WERI-Rb-1 (cell line): Measurements from ENCODE around the gene RB1.

Experiments
- DNase-seq: peaks from one replicate; pipeline ENCODE4 v3.0.0-alpha.2; 2020
- H3K27ac ChIP-seq: fragments of 250-450 bp; sonication (Bioruptor Pico); 2 replicates; pipeline ENCODE4 v1.5.1; 2020; ENCODE audit warnings: mild to moderate bottlenecking, moderate library complexity
- H3K27me3 ChIP-seq: fragments of 250-450 bp; sonication (Bioruptor Pico); 2 replicates; pipeline ENCODE4 v1.5.1; 2021; ENCODE audit warnings: mild to moderate bottlenecking, low read depth, moderate library complexity; ENCODE audit not compliant: insufficient read depth, severe bottlenecking
- H3K36me3 ChIP-seq: fragments of 250-450 bp; sonication (Bioruptor Pico); 2 replicates; pipeline ENCODE4 v1.5.1; 2020; ENCODE audit warnings: mild to moderate bottlenecking, moderate library complexity
- H3K4me3 ChIP-seq: 2 replicates; pipeline ENCODE4 v1.5.1; 2011; ENCODE audit warnings: low read depth, mild to moderate bottlenecking, control low read depth, low read length
- H3K9me3 ChIP-seq: fragments of 250-450 bp; sonication (Bioruptor Pico); 2 replicates; pipeline ENCODE4 v1.5.1; 2021; ENCODE audit warnings: mild to moderate bottlenecking, moderate library complexity; ENCODE audit not compliant: severe bottlenecking
- CTCF ChIP-seq: IDR thresholded peaks from 2 replicates; pipeline ENCODE4 v1.5.1; 2011; ENCODE audit warnings: low read depth, mild to moderate bottlenecking, control low read depth, inconsistent platforms, low read length

Gene RB1

GRCh38 chr13:48403151-48403631 lies 99.6 kb downstream of the RB1 start:
- Histone ChIP-seq H3K27ac (no peak overlapping the region), H3K36me3 (no peaks in the 10 kb centered on the region), H3K9me3 (no peaks in the 10 kb centered on the region), H3K27me3 (no peaks in the 10 kb centered on the region), H3K4me3 (no peak overlapping the region)
- TF ChIP-seq CTCF = no peak
- DNase-seq = no peak

- no peaks in the 10 kb centered on the region for H3K36me3 ChIP-seq
- H3K9me3 ChIP-seq = no peaks in the 10 kb centered on the region
- no peak overlapping the region for H3K4me3 ChIP-seq
- no peaks in the 10 kb centered on the region for H3K27me3 ChIP-seq
- no peak for TF ChIP-seq CTCF
- no peak overlapping the region for H3K27ac ChIP-seq
- no peak for DNase-seq
These were observed 100.4 kb downstream of the RB1 start for GRCh38 chr13:48403913-48404312.

DNA sequence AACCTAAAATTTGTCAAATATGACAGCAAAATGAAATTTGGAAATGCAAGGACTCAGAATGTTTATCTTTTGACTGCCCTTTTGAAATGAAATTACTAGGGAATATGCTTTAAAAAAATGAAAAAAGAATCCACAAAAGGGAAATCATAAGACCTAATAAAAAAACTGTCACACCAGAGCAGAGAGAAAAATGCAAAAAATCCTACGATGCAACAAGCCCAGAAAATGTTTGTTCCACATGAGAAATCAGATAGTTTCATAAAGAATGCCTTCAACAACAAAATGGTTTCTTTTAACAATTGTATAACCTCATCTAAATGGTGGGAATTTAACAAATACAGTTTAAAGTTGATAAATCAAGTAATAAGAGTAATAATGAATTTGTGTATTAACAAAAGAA lies 101.4 kb downstream of the RB1 start:
- no peak overlapping the region for H3K27ac ChIP-seq
- H3K36me3 ChIP-seq = no peaks in the 10 kb centered on the region

DNA sequence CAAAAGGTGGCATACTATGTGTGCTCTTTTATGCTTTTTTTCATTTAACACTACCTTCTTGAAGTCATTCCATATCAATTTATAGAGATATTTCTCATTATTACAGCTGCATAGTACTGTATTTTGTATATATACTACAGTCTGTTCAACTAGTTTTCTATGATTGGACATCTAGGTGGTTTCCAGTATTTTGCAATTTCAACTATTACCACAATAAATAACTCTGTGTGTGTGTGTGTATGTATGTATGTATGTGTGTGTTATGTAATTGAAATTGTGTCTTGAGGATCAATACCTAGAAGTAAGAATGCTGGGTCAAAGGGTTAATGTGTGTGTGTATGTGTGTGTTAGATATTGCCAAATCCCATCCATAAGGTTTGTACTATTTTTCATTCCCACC lies 102.3 kb downstream of the RB1 start:
- H3K4me3 ChIP-seq = no peak overlapping the region
- H3K9me3 ChIP-seq = no peaks in the 10 kb centered on the region
- no peak for TF ChIP-seq CTCF
- no peaks in the 10 kb centered on the region for H3K27me3 ChIP-seq
- no peak overlapping the region for H3K27ac ChIP-seq
- no peaks in the 10 kb centered on the region for H3K36me3 ChIP-seq
- no peak for DNase-seq

More for the DNA sequence above, 101.4 kb downstream of the RB1 start:
- DNase-seq = no peak
- Histone ChIP-seq H3K27me3 (no peaks in the 10 kb centered on the region), H3K9me3 (no peaks in the 10 kb centered on the region), H3K4me3 (no peak overlapping the region)
- no peak for TF ChIP-seq CTCF

DNA sequence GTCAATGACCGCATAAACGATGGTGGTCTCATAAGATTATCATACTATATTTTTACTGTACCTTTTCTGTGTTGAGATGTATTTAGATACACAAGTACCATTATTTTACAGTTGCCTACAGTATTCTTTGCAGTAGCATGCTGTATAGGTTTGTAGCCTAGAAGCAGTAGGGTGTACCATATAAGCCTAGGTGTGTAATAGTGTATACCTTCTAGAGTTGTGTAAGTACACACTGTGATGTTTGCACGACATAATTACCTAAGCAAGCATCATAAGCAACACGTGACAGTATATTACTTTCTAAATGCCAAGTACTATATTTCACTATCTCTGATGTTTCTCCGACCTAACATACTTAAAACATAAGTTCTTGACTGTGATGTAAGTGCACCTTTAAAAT lies 106.6 kb downstream of the RB1 start:
- Histone ChIP-seq H3K9me3 (no peaks in the 10 kb centered on the region), H3K4me3 (no peak overlapping the region), H3K27me3 (no peaks in the 10 kb centered on the region), H3K36me3 (no peaks in the 10 kb centered on the region), H3K27ac (no peak overlapping the region)
- DNase-seq = no peak
- no peak for TF ChIP-seq CTCF

DNA sequence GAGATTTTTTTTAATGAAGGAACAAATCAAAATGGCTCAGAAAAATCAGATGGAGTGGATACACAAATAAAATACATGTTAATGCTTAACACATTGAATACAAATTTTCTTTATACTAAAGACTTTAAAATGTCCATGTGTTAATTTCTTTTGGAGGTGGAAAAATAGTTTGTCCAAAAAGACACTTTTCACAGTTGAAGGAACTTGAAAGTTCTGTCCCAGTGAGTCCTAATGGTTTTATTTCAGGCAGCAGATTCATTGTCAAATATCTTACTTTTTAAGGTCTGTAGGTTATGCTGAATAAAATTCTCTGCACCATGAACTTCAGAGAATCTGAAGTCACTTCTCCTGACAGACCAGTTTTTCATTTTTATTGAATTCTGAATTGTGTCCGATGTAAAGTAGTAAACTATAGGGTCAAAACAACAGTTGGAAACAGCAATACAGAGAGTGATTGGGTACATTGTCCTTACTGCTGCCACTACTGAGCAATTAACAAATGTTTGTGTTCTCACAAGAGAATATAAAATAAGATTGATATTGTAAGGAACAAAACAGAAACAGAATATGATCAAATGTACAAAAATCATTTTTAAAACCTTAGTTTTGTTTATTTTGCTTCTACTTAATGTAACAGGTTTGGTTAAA lies 107.7 kb downstream of the RB1 start:
- Histone ChIP-seq H3K36me3 (no peaks in the 10 kb centered on the region), H3K9me3 (no peaks in the 10 kb centered on the region), H3K27ac (no peak overlapping the region), H3K27me3 (no peaks in the 10 kb centered on the region), H3K4me3 (no peak overlapping the region)
- no peak for DNase-seq
- no peak for TF ChIP-seq CTCF
